ENCODE measurements around the gene WASL. TPM values are rescaled to one million over a fixed set of nuclear protein-coding genes. Genes with fewer than 3 reads are reported as not detected.

The WASL gene
- total RNA-seq, 1 experiment from 2014 or later: 42.3 TPM

DNA sequence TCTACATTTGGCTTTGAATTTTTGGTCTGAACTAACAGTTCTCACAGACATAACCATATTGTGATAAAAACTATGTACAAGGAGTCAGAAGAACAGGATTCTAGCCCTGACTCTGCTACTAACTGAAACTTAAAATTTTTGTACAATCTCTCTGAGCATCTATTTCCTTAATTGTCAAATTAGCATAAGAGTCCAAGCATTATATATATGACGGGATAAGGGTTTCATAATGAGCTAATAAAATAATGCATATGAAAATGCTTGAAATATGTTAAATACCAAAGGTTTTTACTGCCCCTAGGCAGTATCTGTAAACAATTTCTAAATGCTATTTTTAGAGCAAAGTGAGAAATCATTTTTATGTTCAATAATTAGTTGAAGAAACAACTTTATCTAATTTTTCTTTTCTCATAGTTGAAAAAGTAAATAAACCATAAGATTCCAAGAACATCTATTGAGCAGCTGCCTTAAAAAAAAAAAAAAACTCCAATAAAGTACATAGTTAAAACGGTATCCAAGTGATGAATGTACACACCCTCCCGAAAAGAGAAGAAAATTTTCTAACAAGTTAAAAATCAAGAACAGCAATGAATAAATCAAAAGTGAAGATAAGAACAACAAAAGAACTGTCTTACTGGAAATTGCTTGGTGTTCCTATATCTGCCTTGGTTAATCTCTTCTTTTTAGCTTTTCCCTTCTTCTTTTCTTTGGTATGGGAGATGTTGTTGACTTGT lies 52.7 kb downstream of the WASL start:
- no peak for DNase-seq
- Mint-ChIP-seq H3K9me3 (ENCODE audit: unreplicated experiment) (no peaks in the 10 kb centered on the region), H3K4me1 (ENCODE audit: low read depth, unreplicated experiment) (no peaks in the 10 kb centered on the region), H3K27me3 (ENCODE audit: insufficient read depth, unreplicated experiment) (no peaks in the 10 kb centered on the region), H3K4me3 (ENCODE audit: unreplicated experiment) (no peak overlapping the region), H3K36me3 (ENCODE audit: insufficient read depth, unreplicated experiment) (peaks cover 34% of the 10 kb centered on the region), H3K27ac (ENCODE audit: unreplicated experiment) (no peak overlapping the region)
- Histone ChIP-seq H3K27me3 (replicated peaks; ENCODE audit: control insufficient read depth, insufficient read depth, low read length) (no peaks in the 10 kb centered on the region), H3K9me3 (no peaks in the 10 kb centered on the region), H3K36me3 (ENCODE audit: control insufficient read depth, insufficient read depth, low read length) (no peaks in the 10 kb centered on the region; the same call in 1 of the 2 replicates), H3K4me1 (no peaks in the 10 kb centered on the region), H3K4me3 (ENCODE audit: low read depth, low read length) (no peak overlapping the region)
- intact Hi-C loops (cut with micrococcal nuclease; ENCODE audit: unreplicated experiment): no loop called here
- TF ChIP-seq, protein P1, sequence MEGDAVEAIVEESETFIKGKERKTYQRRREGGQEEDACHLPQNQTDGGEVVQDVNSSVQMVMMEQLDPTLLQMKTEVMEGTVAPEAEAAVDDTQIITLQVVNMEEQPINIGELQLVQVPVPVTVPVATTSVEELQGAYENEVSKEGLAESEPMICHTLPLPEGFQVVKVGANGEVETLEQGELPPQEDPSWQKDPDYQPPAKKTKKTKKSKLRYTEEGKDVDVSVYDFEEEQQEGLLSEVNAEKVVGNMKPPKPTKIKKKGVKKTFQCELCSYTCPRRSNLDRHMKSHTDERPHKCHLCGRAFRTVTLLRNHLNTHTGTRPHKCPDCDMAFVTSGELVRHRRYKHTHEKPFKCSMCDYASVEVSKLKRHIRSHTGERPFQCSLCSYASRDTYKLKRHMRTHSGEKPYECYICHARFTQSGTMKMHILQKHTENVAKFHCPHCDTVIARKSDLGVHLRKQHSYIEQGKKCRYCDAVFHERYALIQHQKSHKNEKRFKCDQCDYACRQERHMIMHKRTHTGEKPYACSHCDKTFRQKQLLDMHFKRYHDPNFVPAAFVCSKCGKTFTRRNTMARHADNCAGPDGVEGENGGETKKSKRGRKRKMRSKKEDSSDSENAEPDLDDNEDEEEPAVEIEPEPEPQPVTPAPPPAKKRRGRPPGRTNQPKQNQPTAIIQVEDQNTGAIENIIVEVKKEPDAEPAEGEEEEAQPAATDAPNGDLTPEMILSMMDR (IDR thresholded peaks at IDR 0.05; ENCODE audit: insufficient read depth in 1 of 2, low read depth in 1 of 2, low read length in 1 of 2, severe bottlenecking in 1 of 2, unreplicated experiment in 1 of 2): no peak
- BruUV-seq (replicated peaks): no TSS peak
- CTCF ChIA-PET: no interaction called here
- POLR2A ChIA-PET: no interaction called here

DNA sequence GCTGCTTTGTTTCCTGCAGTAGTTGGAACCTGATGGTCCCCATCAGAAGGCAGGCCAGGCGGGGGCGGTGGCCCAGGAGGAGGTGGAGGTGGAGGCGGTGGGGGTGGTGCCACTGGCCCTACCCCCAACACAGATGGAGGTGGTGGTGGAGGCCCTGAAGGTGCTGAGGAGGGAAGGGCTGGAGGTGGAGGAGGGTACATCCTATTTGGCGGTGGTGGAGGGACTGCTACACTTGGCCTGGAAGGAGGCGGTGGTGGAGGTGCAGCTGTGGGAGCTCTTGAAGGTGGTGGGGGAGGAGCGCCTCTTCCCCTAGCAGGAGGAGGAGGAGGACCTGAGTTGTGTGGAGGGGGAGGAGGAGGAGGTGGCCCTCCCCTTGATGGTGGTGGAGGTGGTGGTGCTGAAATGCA lies 56.3 kb downstream of the WASL start:
- peaks cover 1% of the 10 kb centered on the region; the same call in 1 of the 2 replicates for H3K36me3 ChIP-seq (ENCODE audit: control insufficient read depth, insufficient read depth, low read length)
- Mint-ChIP-seq H3K36me3 (ENCODE audit: insufficient read depth, unreplicated experiment) (peaks cover 43% of the 10 kb centered on the region), H3K4me3 (ENCODE audit: unreplicated experiment) (no peak overlapping the region), H3K4me1 (ENCODE audit: low read depth, unreplicated experiment) (no peaks in the 10 kb centered on the region), H3K9me3 (ENCODE audit: unreplicated experiment) (no peaks in the 10 kb centered on the region), H3K27me3 (ENCODE audit: insufficient read depth, unreplicated experiment) (no peaks in the 10 kb centered on the region), H3K27ac (ENCODE audit: unreplicated experiment) (no peak overlapping the region)
- H3K4me1 ChIP-seq: peaks cover 3% of the 10 kb centered on the region; the same call in 1 of the 2 replicates
- ChIA-PET POLR2A (no interaction called here), CTCF (interaction anchor here (1.6 kb wide), 1 partner anchor 9 kb away, joined by 3 read pairs; no protein-coding TSS in a partner anchor)
- no peak overlapping the region for H3K4me3 ChIP-seq (ENCODE audit: low read depth, low read length)
- TF ChIP-seq, protein P1 (IDR thresholded peaks at IDR 0.05; ENCODE audit: insufficient read depth in 1 of 2, low read depth in 1 of 2, low read length in 1 of 2, severe bottlenecking in 1 of 2, unreplicated experiment in 1 of 2): no peak
- no peaks in the 10 kb centered on the region for H3K27me3 ChIP-seq (replicated peaks; ENCODE audit: control insufficient read depth, insufficient read depth, low read length)
- no peak for DNase-seq
- BruUV-seq (replicated peaks): no TSS peak
- intact Hi-C loops (cut with micrococcal nuclease; ENCODE audit: unreplicated experiment): no loop called here
- no peaks in the 10 kb centered on the region for H3K9me3 ChIP-seq

DNA sequence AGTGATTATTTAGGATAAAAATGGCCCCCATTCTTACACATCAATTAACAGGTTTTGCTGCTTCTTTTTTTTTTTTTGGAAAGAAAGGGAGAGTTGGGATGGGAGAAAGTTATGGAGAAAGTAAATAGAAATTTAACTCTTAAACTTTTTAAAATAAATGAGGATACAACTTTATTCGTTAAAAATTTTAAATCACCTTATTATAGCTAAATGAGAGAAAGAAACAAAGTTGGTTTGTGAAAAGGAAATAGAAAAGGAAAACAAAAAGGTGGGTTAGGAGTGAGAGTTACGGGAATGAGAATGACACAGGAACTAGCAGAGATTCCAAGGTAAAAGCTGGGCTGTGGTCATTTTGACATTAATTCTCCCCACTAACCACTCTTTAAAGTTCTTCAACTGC lies 58.3 kb downstream of the WASL start:
- no peaks in the 10 kb centered on the region for H3K9me3 ChIP-seq
- no peaks in the 10 kb centered on the region for H3K4me1 Mint-ChIP-seq (ENCODE audit: low read depth, unreplicated experiment)
- H3K9me3 Mint-ChIP-seq (ENCODE audit: unreplicated experiment): no peaks in the 10 kb centered on the region
- ChIA-PET POLR2A (interaction anchor here (0.6 kb wide), 1 partner anchor 58 kb away, joined by 3 read pairs; the partner anchor contains the start of gene WASL), CTCF (no interaction called here)
- no peak overlapping the region for H3K27ac Mint-ChIP-seq (ENCODE audit: unreplicated experiment)
- no peak overlapping the region for H3K4me3 Mint-ChIP-seq (ENCODE audit: unreplicated experiment)
- intact Hi-C loops (cut with micrococcal nuclease; ENCODE audit: unreplicated experiment): no loop called here
- no peaks in the 10 kb centered on the region for H3K27me3 ChIP-seq (replicated peaks; ENCODE audit: control insufficient read depth, insufficient read depth, low read length)
- H3K36me3 Mint-ChIP-seq (ENCODE audit: insufficient read depth, unreplicated experiment): peaks cover 42% of the 10 kb centered on the region
- no peak overlapping the region for H3K4me3 ChIP-seq (ENCODE audit: low read depth, low read length)
- peaks cover 3% of the 10 kb centered on the region; the same call in 1 of the 2 replicates for H3K4me1 ChIP-seq
- no peak for DNase-seq
- peaks cover 1% of the 10 kb centered on the region; the same call in 1 of the 2 replicates for H3K36me3 ChIP-seq (ENCODE audit: control insufficient read depth, insufficient read depth, low read length)
- no peaks in the 10 kb centered on the region for H3K27me3 Mint-ChIP-seq (ENCODE audit: insufficient read depth, unreplicated experiment)
- BruUV-seq (replicated peaks): no TSS peak
- TF ChIP-seq, protein P1 (IDR thresholded peaks at IDR 0.05; ENCODE audit: insufficient read depth in 1 of 2, low read depth in 1 of 2, low read length in 1 of 2, severe bottlenecking in 1 of 2, unreplicated experiment in 1 of 2): no peak
